Transverse colon (tissue), 3 donors: ENCODE data around the gene SARS1.

Source experiments
- POLR2A ChIP-seq: fragments of 450-650 bp; IDR thresholded peaks from one replicate; pipeline ENCODE4 v1.6.1; 2016; ENCODE audit warnings: antibody characterized with exemption, mild to moderate bottlenecking, moderate library complexity
- TF ChIP-seq, protein P1 (sequence below), 5 experiments: fragments of 200-600 bp in 3 of 5; fragments of 450-650 bp in 2 of 5; sonication (generic) in 3 of 5; IDR thresholded peaks; 1 replicate in 2 of 5; 2 replicates in 3 of 5; pipeline ENCODE4 v1.5.1; 2016 to 2017; ENCODE audit warnings: antibody characterized with exemption in 5 of 5, inconsistent platforms in 3 of 5, mild to moderate bottlenecking in 2 of 5, moderate library complexity in 1 of 5

DNA sequence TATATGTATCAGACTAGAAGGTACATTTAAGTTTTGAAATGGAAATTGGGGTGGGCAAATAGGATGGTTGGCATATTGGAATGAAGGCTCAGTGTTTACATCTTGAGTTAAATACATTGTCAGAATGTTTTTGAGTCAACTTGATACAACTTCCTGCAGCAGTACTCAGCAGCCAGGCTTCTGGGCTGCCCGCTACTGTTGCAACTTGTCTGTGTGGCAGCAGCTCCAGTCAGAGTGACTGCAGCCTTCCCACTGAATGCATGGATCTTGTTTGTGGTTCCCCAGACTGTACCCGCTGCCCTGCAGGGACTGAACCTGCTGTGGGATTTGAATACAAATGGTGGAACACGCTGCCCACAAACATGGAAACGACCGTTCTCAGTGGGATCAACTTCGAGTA is 24.9 kb upstream of the SARS1 start:
- TF ChIP-seq POLR2A, result no peak
- TF ChIP-seq, protein P1, sequence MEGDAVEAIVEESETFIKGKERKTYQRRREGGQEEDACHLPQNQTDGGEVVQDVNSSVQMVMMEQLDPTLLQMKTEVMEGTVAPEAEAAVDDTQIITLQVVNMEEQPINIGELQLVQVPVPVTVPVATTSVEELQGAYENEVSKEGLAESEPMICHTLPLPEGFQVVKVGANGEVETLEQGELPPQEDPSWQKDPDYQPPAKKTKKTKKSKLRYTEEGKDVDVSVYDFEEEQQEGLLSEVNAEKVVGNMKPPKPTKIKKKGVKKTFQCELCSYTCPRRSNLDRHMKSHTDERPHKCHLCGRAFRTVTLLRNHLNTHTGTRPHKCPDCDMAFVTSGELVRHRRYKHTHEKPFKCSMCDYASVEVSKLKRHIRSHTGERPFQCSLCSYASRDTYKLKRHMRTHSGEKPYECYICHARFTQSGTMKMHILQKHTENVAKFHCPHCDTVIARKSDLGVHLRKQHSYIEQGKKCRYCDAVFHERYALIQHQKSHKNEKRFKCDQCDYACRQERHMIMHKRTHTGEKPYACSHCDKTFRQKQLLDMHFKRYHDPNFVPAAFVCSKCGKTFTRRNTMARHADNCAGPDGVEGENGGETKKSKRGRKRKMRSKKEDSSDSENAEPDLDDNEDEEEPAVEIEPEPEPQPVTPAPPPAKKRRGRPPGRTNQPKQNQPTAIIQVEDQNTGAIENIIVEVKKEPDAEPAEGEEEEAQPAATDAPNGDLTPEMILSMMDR (IDR thresholded peaks at IDR 0.05), result no peak
